ENCODE results near the gene ATRIP. TPM values are rescaled to one million over a fixed set of nuclear protein-coding genes. Genes with fewer than 3 reads are reported as not detected.

ATRIP gene
- polyA plus RNA-seq, 6 donors from 2014 or later: 7.4 to 11.9 (median 7.7) TPM

DNA sequence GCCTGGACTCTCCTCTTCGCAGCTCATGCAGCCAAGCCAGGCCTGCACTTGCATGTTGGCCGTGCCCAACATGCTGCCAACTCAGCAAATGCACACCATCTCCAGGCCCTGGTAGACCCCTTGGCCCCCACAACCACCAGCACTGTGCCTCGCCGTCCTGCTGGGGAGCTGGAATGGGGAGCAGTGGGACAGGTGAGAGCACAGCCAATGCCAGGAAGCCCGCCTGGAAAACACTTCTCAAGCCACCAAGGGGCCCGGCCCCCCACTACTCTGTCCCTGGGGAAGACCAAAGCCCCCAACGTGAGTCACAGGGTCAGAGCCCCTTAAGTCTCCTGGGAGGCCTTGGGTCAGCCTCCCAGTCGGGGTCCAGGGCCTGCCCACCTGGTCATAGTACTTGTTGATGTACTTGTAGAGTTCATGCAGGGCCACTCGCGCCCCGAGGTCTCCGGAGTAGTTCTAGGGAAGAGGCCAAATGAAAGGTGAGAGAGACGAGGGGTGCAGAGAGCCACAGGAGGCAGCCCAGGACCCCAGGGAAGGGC, 41.1 kb upstream of the ATRIP start:
- DNase-seq (no peak), ATAC-seq (ENCODE audit: low read depth in 2 of 2) (no peak)
- H3K27ac Mint-ChIP-seq: no peak overlapping the region
- no peak overlapping the region for H3K4me3 Mint-ChIP-seq
- peaks cover 0 to 4% (median 0%) of the 10 kb centered on the region in 3 donors for H3K27me3 Mint-ChIP-seq
- no peaks in the 10 kb centered on the region for H3K36me3 Mint-ChIP-seq
- H3K4me1 Mint-ChIP-seq: no peaks in the 10 kb centered on the region
- no peaks in the 10 kb centered on the region for H3K9me3 Mint-ChIP-seq

DNA sequence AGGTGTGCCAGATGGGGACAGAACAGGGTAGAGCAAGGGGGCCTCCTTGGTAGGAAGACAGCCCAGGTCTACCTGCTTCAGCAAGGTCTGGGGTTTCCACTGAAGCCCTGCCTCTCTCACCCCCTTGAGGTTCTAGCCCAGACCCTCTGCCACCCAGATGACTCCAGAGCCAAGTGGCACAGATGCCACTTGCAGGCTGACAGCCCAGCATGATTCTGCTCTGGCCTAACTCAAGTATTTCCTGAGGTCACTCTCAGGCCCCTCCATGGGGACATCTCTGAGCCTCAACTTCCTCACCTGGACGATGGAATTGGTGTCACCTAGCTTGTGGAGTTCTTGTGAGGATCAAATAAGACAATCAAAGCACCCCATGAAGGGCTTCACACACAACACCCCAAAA, 40.6 kb upstream of the ATRIP start:
- peak overlapping the region in 1 of 6 donors; percentile 30 for H3K27ac Mint-ChIP-seq
- H3K36me3 Mint-ChIP-seq: no peaks in the 10 kb centered on the region
- H3K9me3 Mint-ChIP-seq: no peaks in the 10 kb centered on the region
- no peaks in the 10 kb centered on the region for H3K27me3 Mint-ChIP-seq
- ATAC-seq (ENCODE audit: low read depth in 2 of 2) (no peak), DNase-seq (no peak)
- H3K4me3 Mint-ChIP-seq: peak overlapping the region in 1 of 8 donors; percentile 6
- no peaks in the 10 kb centered on the region for H3K4me1 Mint-ChIP-seq

DNA sequence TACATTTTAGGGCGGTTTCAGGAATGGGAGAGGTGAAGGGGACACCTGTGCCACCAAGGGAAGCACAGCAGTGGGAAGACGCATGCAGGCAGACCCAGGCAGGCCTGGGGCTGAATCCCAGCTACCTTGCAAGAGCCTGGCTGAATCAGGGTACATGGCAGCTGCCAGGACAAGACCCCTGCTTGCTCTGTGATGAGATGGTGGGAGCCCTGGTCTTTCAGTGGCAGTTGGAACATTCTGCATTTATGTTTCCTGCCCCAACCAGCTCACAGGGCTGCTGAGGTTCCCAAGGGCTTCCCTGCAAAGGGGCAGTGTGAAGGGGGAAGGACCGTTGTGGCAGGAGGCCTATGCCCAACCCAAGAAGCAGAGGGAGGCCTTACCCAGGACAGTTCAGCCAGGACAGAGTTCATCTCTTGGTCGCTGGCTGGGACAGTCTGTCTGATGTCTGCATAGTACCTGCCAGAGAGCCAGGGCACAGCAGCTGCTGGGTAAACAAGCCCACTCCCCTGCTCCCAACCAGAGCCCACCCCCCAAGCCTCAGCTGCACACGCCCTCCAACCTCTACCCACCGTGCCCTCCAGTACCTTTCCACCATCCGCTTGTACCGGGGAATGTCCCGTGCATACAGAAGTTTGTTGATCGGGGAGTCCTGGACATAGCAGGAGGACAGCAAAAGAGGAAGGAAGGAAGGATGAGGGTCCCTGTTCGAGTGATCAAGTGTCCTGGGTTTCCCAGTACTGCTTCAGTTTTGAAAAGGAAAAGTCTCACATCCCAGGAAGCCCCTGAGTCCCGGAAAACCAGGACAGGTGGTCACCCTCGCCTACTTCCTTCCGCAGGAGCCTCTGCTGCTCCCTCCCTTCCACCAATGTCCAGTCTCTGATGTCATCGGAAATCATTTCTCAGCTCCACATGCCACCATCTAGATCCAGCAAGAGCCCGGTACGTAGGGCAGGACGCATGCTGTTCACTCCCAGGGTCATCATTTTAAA, 39.8 kb upstream of the ATRIP start:
- H3K27ac Mint-ChIP-seq: peak overlapping the region in 2 of 6 donors; percentile 65 to 79
- no peaks in the 10 kb centered on the region for H3K36me3 Mint-ChIP-seq
- no peaks in the 10 kb centered on the region for H3K9me3 Mint-ChIP-seq
- no peak for DNase-seq
- no peak for ATAC-seq (ENCODE audit: low read depth in 2 of 2)
- no peaks in the 10 kb centered on the region for H3K27me3 Mint-ChIP-seq
- no peaks in the 10 kb centered on the region for H3K4me1 Mint-ChIP-seq
- H3K4me3 Mint-ChIP-seq: no peak overlapping the region

GRCh38 chr3:48407542-48408099, 38.9 kb upstream of the ATRIP start:
- Mint-ChIP-seq H3K27ac (peak overlapping the region in 1 of 6 donors; percentile 79), H3K4me3 (no peak overlapping the region), H3K27me3 (no peaks in the 10 kb centered on the region), H3K4me1 (no peaks in the 10 kb centered on the region), H3K36me3 (no peaks in the 10 kb centered on the region), H3K9me3 (no peaks in the 10 kb centered on the region)
- ATAC-seq (ENCODE audit: low read depth in 2 of 2): no peak
- no peak for DNase-seq

DNA sequence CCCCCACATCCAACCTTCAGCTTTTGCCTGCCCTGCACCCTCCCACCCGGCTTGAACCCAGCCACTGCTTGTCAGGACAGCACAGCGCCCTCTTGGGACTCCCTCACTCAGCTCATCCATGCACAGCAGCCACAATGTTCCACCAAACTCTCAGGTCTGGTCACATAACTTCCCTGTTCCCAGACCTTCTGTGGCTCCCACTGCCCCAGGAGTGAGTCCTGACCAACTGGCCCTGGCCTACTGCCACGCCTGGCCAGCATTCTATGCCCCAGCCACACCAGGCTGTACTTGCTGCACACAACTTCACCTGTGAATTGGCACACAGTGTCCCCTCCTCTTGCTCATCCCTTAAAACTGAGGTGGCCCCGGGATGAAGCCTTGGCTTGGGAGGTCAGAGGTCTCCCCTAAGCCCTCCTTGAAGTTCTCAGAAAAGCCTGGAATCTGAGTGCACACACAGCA, 37.7 kb upstream of the ATRIP start:
- Mint-ChIP-seq H3K9me3 (no peaks in the 10 kb centered on the region), H3K4me1 (no peaks in the 10 kb centered on the region), H3K36me3 (no peaks in the 10 kb centered on the region), H3K27me3 (no peaks in the 10 kb centered on the region), H3K27ac (peak overlapping the region in 1 of 6 donors; percentile 28), H3K4me3 (no peak overlapping the region)
- DNase-seq: no peak
- no peak for ATAC-seq (ENCODE audit: low read depth in 2 of 2)

- Mint-ChIP-seq H3K9me3 (no peaks in the 10 kb centered on the region), H3K4me1 (no peaks in the 10 kb centered on the region), H3K36me3 (no peaks in the 10 kb centered on the region), H3K4me3 (no peak overlapping the region), H3K27me3 (no peaks in the 10 kb centered on the region), H3K27ac (peak overlapping the region in 1 of 6 donors; percentile 28)
- no peak for ATAC-seq (ENCODE audit: low read depth in 2 of 2)
- DNase-seq: no peak
These were observed 37.0 kb upstream of the ATRIP start for GRCh38 chr3:48409291-48410201.

DNA sequence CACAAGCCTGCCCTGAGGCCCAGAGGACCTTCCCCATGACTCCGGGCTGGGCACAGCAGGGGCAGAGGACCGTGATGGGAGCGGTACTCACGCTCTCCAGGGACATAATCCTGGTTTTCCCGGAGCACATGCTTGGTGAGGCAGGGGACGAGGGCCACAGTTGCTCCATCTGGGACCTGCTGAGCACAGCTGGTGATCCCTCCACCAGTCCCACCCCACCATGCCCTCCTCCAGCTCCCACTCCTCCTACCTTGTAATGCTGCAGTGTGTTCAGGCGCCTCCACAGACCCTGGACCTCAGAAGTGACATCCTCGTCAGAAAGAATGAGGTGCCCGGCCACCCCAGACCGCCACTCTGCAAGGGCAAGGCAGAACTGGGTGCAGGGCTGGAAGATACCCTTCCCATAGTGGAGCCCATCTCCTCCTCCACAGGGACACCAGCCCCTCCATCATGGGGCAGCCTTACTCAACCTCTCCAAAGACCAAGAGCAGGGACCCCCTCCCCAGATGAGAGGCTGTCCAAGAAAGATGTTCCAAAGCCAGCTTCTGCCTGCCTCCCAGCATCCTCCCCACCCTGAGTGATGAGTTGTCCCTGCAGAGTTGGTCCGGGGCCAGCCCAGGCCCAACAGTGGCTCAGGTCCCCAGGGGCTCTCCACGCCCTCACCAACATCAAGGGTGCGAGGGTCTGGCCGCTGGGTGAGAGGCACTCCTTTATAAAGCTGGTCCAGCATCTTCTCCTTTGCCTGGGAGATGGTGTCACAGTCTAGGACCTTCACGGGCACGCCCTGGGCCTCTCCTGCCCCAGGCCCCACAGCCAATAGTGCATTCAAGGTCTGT, 36.1 kb upstream of the ATRIP start:
- no peaks in the 10 kb centered on the region for H3K9me3 Mint-ChIP-seq
- no peak for ATAC-seq (ENCODE audit: low read depth in 2 of 2)
- H3K4me3 Mint-ChIP-seq: no peak overlapping the region
- no peaks in the 10 kb centered on the region for H3K27me3 Mint-ChIP-seq
- no peaks in the 10 kb centered on the region for H3K4me1 Mint-ChIP-seq
- no peak for DNase-seq
- no peaks in the 10 kb centered on the region for H3K36me3 Mint-ChIP-seq
- H3K27ac Mint-ChIP-seq: no peak overlapping the region

- no peak overlapping the region for H3K4me3 Mint-ChIP-seq
- no peaks in the 10 kb centered on the region for H3K9me3 Mint-ChIP-seq
- H3K36me3 Mint-ChIP-seq: no peaks in the 10 kb centered on the region
- DNase-seq (no peak), ATAC-seq (ENCODE audit: low read depth in 2 of 2) (no peak)
- no peaks in the 10 kb centered on the region for H3K4me1 Mint-ChIP-seq
- H3K27ac Mint-ChIP-seq: no peak overlapping the region
- no peaks in the 10 kb centered on the region for H3K27me3 Mint-ChIP-seq
These were observed 35.4 kb upstream of the ATRIP start for GRCh38 chr3:48411041-48411588.

- Mint-ChIP-seq H3K4me1 (no peaks in the 10 kb centered on the region), H3K27ac (no peak overlapping the region), H3K9me3 (no peaks in the 10 kb centered on the region), H3K27me3 (no peaks in the 10 kb centered on the region), H3K4me3 (no peak overlapping the region), H3K36me3 (no peaks in the 10 kb centered on the region)
- DNase-seq (no peak), ATAC-seq (ENCODE audit: low read depth in 2 of 2) (no peak)
These were observed 34.7 kb upstream of the ATRIP start for GRCh38 chr3:48411606-48412374.

GRCh38 chr3:48412375-48413001, 34.0 kb upstream of the ATRIP start:
- H3K4me1 Mint-ChIP-seq: no peaks in the 10 kb centered on the region
- ATAC-seq (ENCODE audit: low read depth in 2 of 2) (no peak), DNase-seq (no peak)
- H3K4me3 Mint-ChIP-seq: peak overlapping the region in 1 of 8 donors; percentile 61
- H3K9me3 Mint-ChIP-seq: no peaks in the 10 kb centered on the region
- no peaks in the 10 kb centered on the region for H3K27me3 Mint-ChIP-seq
- H3K27ac Mint-ChIP-seq: no peak overlapping the region
- H3K36me3 Mint-ChIP-seq: no peaks in the 10 kb centered on the region

- DNase-seq (no peak), ATAC-seq (ENCODE audit: low read depth in 2 of 2) (no peak)
- Mint-ChIP-seq H3K27ac (peak overlapping the region in 1 of 6 donors; percentile 61), H3K4me3 (no peak overlapping the region), H3K27me3 (no peaks in the 10 kb centered on the region), H3K9me3 (no peaks in the 10 kb centered on the region), H3K36me3 (no peaks in the 10 kb centered on the region), H3K4me1 (no peaks in the 10 kb centered on the region)
These were observed 33.5 kb upstream of the ATRIP start for GRCh38 chr3:48413086-48413485.

All from naive B cell (primary cell).